ENCODE measurements around the gene CDKAL1.
"Not testable (repeated sequence)": the region's sequence is repeated elsewhere in the genome, so short reads cannot be mapped to it uniquely, and the experiment has no call there.

DNA sequence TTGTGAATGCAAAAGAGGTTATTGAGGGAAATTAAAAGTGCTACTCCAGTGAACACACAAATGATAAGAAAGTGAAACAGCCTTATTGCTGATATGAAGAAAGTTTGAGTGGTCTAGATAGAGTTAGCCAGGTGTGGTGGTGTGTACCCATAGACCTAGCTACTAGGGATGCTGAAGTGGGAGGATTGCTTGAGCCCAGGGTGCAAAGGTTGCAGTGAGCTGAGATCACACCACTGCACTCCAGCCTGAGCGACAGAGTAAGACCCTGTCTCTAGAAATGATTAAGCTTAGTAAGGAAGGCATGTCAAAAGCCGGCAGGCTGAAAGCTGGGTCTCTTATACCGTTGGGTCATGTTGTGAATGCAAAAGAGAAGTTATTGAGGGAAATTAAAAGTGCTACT, 389.8 kb downstream of the CDKAL1 start:
- TF ChIP-seq EZH2 (IDR thresholded peaks at IDR 0.05; ENCODE audit: low read depth), result not testable (repeated sequence)
- TF ChIP-seq, protein P1, sequence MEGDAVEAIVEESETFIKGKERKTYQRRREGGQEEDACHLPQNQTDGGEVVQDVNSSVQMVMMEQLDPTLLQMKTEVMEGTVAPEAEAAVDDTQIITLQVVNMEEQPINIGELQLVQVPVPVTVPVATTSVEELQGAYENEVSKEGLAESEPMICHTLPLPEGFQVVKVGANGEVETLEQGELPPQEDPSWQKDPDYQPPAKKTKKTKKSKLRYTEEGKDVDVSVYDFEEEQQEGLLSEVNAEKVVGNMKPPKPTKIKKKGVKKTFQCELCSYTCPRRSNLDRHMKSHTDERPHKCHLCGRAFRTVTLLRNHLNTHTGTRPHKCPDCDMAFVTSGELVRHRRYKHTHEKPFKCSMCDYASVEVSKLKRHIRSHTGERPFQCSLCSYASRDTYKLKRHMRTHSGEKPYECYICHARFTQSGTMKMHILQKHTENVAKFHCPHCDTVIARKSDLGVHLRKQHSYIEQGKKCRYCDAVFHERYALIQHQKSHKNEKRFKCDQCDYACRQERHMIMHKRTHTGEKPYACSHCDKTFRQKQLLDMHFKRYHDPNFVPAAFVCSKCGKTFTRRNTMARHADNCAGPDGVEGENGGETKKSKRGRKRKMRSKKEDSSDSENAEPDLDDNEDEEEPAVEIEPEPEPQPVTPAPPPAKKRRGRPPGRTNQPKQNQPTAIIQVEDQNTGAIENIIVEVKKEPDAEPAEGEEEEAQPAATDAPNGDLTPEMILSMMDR (conservative IDR thresholded peaks at IDR 0.05), result not testable (repeated sequence)
